Measurements from ENCODE around the gene SCNM1. TPM values are rescaled to one million over a fixed set of nuclear protein-coding genes. Genes with fewer than 3 reads are reported as not detected.
A peak's percentile ranks its signal among the peaks of the same experiment; 100 is the strongest.

Gene SCNM1
- total RNA-seq, 1 donor from 2014 or later, result 19.7 TPM

DNA sequence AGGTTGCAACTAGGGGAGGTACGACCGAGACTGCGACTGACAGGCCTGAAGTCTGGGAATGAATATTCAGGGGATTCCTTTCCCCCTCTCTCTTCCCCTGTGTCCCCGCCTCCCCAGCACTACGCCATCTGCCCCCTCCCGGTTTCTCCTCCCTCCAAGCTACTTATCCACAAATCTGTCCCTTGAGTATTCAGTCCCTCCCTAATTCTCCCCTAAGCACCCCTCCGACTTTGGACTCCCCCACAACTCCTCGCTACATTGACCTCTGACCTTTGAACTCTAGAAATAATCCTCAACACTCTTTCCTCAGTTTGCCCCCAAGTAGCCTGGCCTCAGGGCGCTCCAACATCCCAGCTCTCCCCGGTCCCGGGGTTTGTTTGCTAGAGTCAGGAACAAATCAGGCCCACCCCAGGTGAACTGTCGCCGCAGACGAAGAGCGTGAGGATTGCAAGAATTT, 635 bp upstream of the SCNM1 start:
- peak overlapping the region; percentile 66 for H3K4me3 ChIP-seq (ENCODE audit: low read depth, low read length)
- H3K27me3 ChIP-seq (ENCODE audit: control insufficient read depth, insufficient read depth, low read length), result no peaks in the 10 kb centered on the region
- TF ChIP-seq, protein P1, sequence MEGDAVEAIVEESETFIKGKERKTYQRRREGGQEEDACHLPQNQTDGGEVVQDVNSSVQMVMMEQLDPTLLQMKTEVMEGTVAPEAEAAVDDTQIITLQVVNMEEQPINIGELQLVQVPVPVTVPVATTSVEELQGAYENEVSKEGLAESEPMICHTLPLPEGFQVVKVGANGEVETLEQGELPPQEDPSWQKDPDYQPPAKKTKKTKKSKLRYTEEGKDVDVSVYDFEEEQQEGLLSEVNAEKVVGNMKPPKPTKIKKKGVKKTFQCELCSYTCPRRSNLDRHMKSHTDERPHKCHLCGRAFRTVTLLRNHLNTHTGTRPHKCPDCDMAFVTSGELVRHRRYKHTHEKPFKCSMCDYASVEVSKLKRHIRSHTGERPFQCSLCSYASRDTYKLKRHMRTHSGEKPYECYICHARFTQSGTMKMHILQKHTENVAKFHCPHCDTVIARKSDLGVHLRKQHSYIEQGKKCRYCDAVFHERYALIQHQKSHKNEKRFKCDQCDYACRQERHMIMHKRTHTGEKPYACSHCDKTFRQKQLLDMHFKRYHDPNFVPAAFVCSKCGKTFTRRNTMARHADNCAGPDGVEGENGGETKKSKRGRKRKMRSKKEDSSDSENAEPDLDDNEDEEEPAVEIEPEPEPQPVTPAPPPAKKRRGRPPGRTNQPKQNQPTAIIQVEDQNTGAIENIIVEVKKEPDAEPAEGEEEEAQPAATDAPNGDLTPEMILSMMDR (IDR thresholded peaks at IDR 0.05; ENCODE audit: insufficient read depth, low read length, severe bottlenecking), result no peak
- H3K36me3 ChIP-seq (ENCODE audit: control insufficient read depth, insufficient read depth, low read length), result peaks cover 11% of the 10 kb centered on the region
- DNase-seq (ENCODE audit: low read depth) (peak; percentile 16), FAIRE-seq (no peak)

GRCh38 chr1:151166505-151166956, 587 bp downstream of the SCNM1 start:
- H3K27me3 ChIP-seq (ENCODE audit: control insufficient read depth, insufficient read depth, low read length), result no peaks in the 10 kb centered on the region
- H3K4me3 ChIP-seq (ENCODE audit: low read depth, low read length), result peak overlapping the region; percentile 66
- TF ChIP-seq, protein P1 (IDR thresholded peaks at IDR 0.05; ENCODE audit: insufficient read depth, low read length, severe bottlenecking), result no peak
- DNase-seq (ENCODE audit: low read depth) (peak; percentile 54), FAIRE-seq (no peak)
- peaks cover 6% of the 10 kb centered on the region for H3K36me3 ChIP-seq (ENCODE audit: control insufficient read depth, insufficient read depth, low read length)

- H3K27me3 ChIP-seq (ENCODE audit: control insufficient read depth, insufficient read depth, low read length), result no peaks in the 10 kb centered on the region
- H3K36me3 ChIP-seq (ENCODE audit: control insufficient read depth, insufficient read depth, low read length), result peaks cover 4% of the 10 kb centered on the region
- H3K4me3 ChIP-seq (ENCODE audit: low read depth, low read length), result no peak overlapping the region
- DNase-seq (ENCODE audit: low read depth) (no peak), FAIRE-seq (no peak)
- TF ChIP-seq, protein P1 (IDR thresholded peaks at IDR 0.05; ENCODE audit: insufficient read depth, low read length, severe bottlenecking), result no peak
These were observed 1.2 kb downstream of the SCNM1 start for GRCh38 chr1:151167116-151167515.

DNA sequence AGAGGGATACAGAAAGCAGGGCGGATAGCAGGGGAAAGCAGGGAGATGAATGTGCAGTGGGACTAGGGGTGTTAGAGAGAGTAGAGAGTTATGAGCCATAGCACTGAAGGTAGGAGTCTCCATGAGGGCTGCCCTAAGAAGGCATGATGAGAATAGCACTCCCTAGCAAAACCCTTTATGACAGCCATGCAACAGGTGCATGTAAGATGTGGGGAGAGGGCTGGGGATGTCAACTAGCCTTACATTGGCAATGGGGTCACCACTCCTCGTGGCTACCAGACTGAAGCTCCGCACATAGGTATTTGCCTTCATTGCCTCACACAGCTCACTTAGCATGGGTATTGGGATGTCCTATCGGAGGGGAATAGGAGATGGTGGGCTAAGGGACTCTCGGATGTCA, 5.2 kb downstream of the SCNM1 start:
- no peak overlapping the region for H3K4me3 ChIP-seq (ENCODE audit: low read depth, low read length)
- peaks cover 11% of the 10 kb centered on the region for H3K36me3 ChIP-seq (ENCODE audit: control insufficient read depth, insufficient read depth, low read length)
- no peak for FAIRE-seq
- DNase-seq (ENCODE audit: low read depth), result no peak
- no peaks in the 10 kb centered on the region for H3K27me3 ChIP-seq (ENCODE audit: control insufficient read depth, insufficient read depth, low read length)
- TF ChIP-seq, protein P1 (IDR thresholded peaks at IDR 0.05; ENCODE audit: insufficient read depth, low read length, severe bottlenecking), result no peak

GRCh38 chr1:151175041-151175741, 9.2 kb downstream of the SCNM1 start:
- Histone ChIP-seq H3K4me3 (ENCODE audit: low read depth, low read length) (no peak overlapping the region), H3K27me3 (ENCODE audit: control insufficient read depth, insufficient read depth, low read length) (no peaks in the 10 kb centered on the region), H3K36me3 (ENCODE audit: control insufficient read depth, insufficient read depth, low read length) (peaks cover 15% of the 10 kb centered on the region)
- TF ChIP-seq, protein P1 (IDR thresholded peaks at IDR 0.05; ENCODE audit: insufficient read depth, low read length, severe bottlenecking), result no peak
- DNase-seq (ENCODE audit: low read depth), result no peak
- no peak for FAIRE-seq
